Subcutaneous abdominal adipose tissue (tissue), 5 donors: ENCODE results near the gene FAM168A.
"Not testable (repeated sequence)": the region's sequence is repeated elsewhere in the genome, so short reads cannot be mapped to it uniquely, and the experiment has no call there.

Source experiments
- H3K27ac ChIP-seq: one replicate; pipeline ENCODE4 v1.7.0; 2013; ENCODE audit warnings: low read depth, mild to moderate bottlenecking, inconsistent platforms, low read length, moderate library complexity
- H3K27me3 ChIP-seq, 5 donors: one replicate each; pipeline ENCODE4 v1.7.0; 2013; ENCODE audit warnings: low read length in 5 of 5, inconsistent platforms in 1 of 5; ENCODE audit not compliant: control insufficient read depth in 5 of 5, insufficient read depth in 4 of 5
- H3K36me3 ChIP-seq, 5 donors: one replicate each; pipeline ENCODE4 v1.7.0; 2013; ENCODE audit warnings: low read length in 5 of 5; ENCODE audit not compliant: control insufficient read depth in 5 of 5, insufficient read depth in 5 of 5
- H3K4me1 ChIP-seq, 5 donors: one replicate each; pipeline ENCODE4 v1.7.0; 2013; ENCODE audit warnings: low read length in 5 of 5, mild to moderate bottlenecking in 3 of 5, moderate library complexity in 1 of 5; ENCODE audit not compliant: control insufficient read depth in 5 of 5, insufficient read depth in 5 of 5
- H3K4me3 ChIP-seq, 5 donors: one replicate each; pipeline ENCODE4 v1.7.0; 2013; ENCODE audit warnings: low read length in 5 of 5, low read depth in 1 of 5
- H3K9ac ChIP-seq, 5 donors: one replicate each; pipeline ENCODE4 v1.7.0; 2013; ENCODE audit warnings: low read length in 5 of 5, mild to moderate bottlenecking in 4 of 5, moderate library complexity in 3 of 5
- H3K9me3 ChIP-seq, 5 donors: one replicate each; pipeline ENCODE4 v1.7.0; 2013; ENCODE audit warnings: low read length in 5 of 5; ENCODE audit not compliant: control insufficient read depth in 5 of 5
- donor health status: healthy.
- donor health status: healthy.
- donor health status: healthy.
- donor health status: healthy.
- donor health status: healthy.

The FAM168A gene

GRCh38 chr11:73451896-73452295 lies 146.0 kb downstream of the FAM168A start:
- H3K36me3 ChIP-seq: no peaks in the 10 kb centered on the region
- no peaks in the 10 kb centered on the region for H3K27me3 ChIP-seq
- H3K27ac ChIP-seq: no peak overlapping the region
- peaks cover 0 to 22% (median 14%) of the 10 kb centered on the region in 5 donors for H3K4me1 ChIP-seq
- no peak overlapping the region for H3K4me3 ChIP-seq
- no peak overlapping the region for H3K9ac ChIP-seq
- H3K9me3 ChIP-seq: no peaks in the 10 kb centered on the region

GRCh38 chr11:73446766-73447165 lies 151.1 kb downstream of the FAM168A start:
- Histone ChIP-seq H3K9ac (no peak overlapping the region), H3K27me3 (no peaks in the 10 kb centered on the region), H3K4me1 (peaks cover 0 to 15% (median 5%) of the 10 kb centered on the region in 5 donors), H3K9me3 (no peaks in the 10 kb centered on the region), H3K36me3 (no peaks in the 10 kb centered on the region), H3K27ac (no peak overlapping the region), H3K4me3 (no peak overlapping the region)

- Histone ChIP-seq H3K4me3 (no peak overlapping the region), H3K27me3 (no peaks in the 10 kb centered on the region), H3K9me3 (no peaks in the 10 kb centered on the region), H3K36me3 (no peaks in the 10 kb centered on the region), H3K4me1 (peaks cover 0 to 15% (median 5%) of the 10 kb centered on the region in 5 donors), H3K9ac (no peak overlapping the region), H3K27ac (no peak overlapping the region)
These were observed 151.9 kb downstream of the FAM168A start for GRCh38 chr11:73445980-73446379.

GRCh38 chr11:73439002-73439843 lies 158.7 kb downstream of the FAM168A start:
- H3K27me3 ChIP-seq: no peaks in the 10 kb centered on the region
- no peak overlapping the region for H3K27ac ChIP-seq
- no peak overlapping the region for H3K4me3 ChIP-seq
- no peak overlapping the region for H3K9ac ChIP-seq
- H3K9me3 ChIP-seq: no peaks in the 10 kb centered on the region
- peaks cover 0 to 8% (median 0%) of the 10 kb centered on the region in 5 donors for H3K4me1 ChIP-seq
- no peaks in the 10 kb centered on the region for H3K36me3 ChIP-seq

- H3K4me3 ChIP-seq, H3K9ac ChIP-seq, H3K36me3 ChIP-seq, H3K27ac ChIP-seq, H3K9me3 ChIP-seq, H3K4me1 ChIP-seq, H3K27me3 ChIP-seq: not testable (repeated sequence)
These were observed 161.1 kb downstream of the FAM168A start for GRCh38 chr11:73436859-73437258.

GRCh38 chr11:73431396-73431795 lies 166.5 kb downstream of the FAM168A start:
- peaks cover 0 to 6% (median 0%) of the 10 kb centered on the region in 5 donors for H3K4me1 ChIP-seq
- no peak overlapping the region for H3K4me3 ChIP-seq
- H3K27me3 ChIP-seq: no peaks in the 10 kb centered on the region
- no peak overlapping the region for H3K27ac ChIP-seq
- no peak overlapping the region for H3K9ac ChIP-seq
- peaks cover 0 to 6% (median 2%) of the 10 kb centered on the region in 5 donors for H3K36me3 ChIP-seq
- no peaks in the 10 kb centered on the region for H3K9me3 ChIP-seq

- H3K36me3 ChIP-seq: peaks cover 0 to 6% (median 2%) of the 10 kb centered on the region in 5 donors
- H3K27ac ChIP-seq: no peak overlapping the region
- H3K4me3 ChIP-seq: no peak overlapping the region
- H3K27me3 ChIP-seq: no peaks in the 10 kb centered on the region
- H3K9me3 ChIP-seq: no peaks in the 10 kb centered on the region
- no peak overlapping the region for H3K9ac ChIP-seq
- peaks cover 0 to 13% (median 4%) of the 10 kb centered on the region in 5 donors for H3K4me1 ChIP-seq
These were observed 167.6 kb downstream of the FAM168A start for GRCh38 chr11:73430326-73430725.

GRCh38 chr11:73429121-73429750 lies 168.7 kb downstream of the FAM168A start:
- H3K9ac ChIP-seq: no peak overlapping the region
- no peak overlapping the region for H3K27ac ChIP-seq
- H3K4me3 ChIP-seq: no peak overlapping the region
- H3K9me3 ChIP-seq: no peaks in the 10 kb centered on the region
- H3K36me3 ChIP-seq: peaks cover 0 to 6% (median 2%) of the 10 kb centered on the region in 5 donors
- H3K4me1 ChIP-seq: peaks cover 0 to 19% (median 4%) of the 10 kb centered on the region in 5 donors
- no peaks in the 10 kb centered on the region for H3K27me3 ChIP-seq

GRCh38 chr11:73428699-73429098 lies 169.2 kb downstream of the FAM168A start:
- H3K4me1 ChIP-seq: peaks cover 0 to 20% (median 4%) of the 10 kb centered on the region in 5 donors

GRCh38 chr11:73428227-73428626 lies 169.7 kb downstream of the FAM168A start:
- H3K4me1 ChIP-seq: peaks cover 0 to 22% (median 4%) of the 10 kb centered on the region in 5 donors
- H3K9ac ChIP-seq: no peak overlapping the region
- H3K36me3 ChIP-seq: peaks cover 0 to 6% (median 2%) of the 10 kb centered on the region in 5 donors
- H3K9me3 ChIP-seq: no peaks in the 10 kb centered on the region
- no peak overlapping the region for H3K4me3 ChIP-seq
- no peaks in the 10 kb centered on the region for H3K27me3 ChIP-seq
- H3K27ac ChIP-seq: no peak overlapping the region

More at GRCh38 chr11:73428699-73429098, 169.2 kb downstream of the FAM168A start:
- Histone ChIP-seq H3K9me3 (no peaks in the 10 kb centered on the region), H3K4me3 (no peak overlapping the region), H3K36me3 (peaks cover 0 to 6% (median 2%) of the 10 kb centered on the region in 5 donors), H3K27ac (no peak overlapping the region), H3K9ac (no peak overlapping the region), H3K27me3 (no peaks in the 10 kb centered on the region)
